ENCODE results near the gene FGD4.

- TF ChIP-seq CTCF (IDR thresholded peaks at IDR 0.05) (no peak), POLR2A (IDR thresholded peaks at IDR 0.05) (no peak)
These were observed 72.2 kb downstream of the FGD4 start for GRCh38 chr12:32471591-32472001.
